NT2/D1 (cell line): ENCODE results near the gene IL17REL.

Experiments
- SUZ12 ChIP-seq: IDR thresholded peaks from 2 replicates; pipeline ENCODE4 v1.6.1; 2011; ENCODE audit not compliant: insufficient read length, insufficient read depth; ENCODE audit errors: extremely low read depth
- YY1 ChIP-seq: IDR thresholded peaks from 2 replicates; pipeline ENCODE4 v1.6.1; 2011; ENCODE audit not compliant: insufficient read length, insufficient read depth

DNA sequence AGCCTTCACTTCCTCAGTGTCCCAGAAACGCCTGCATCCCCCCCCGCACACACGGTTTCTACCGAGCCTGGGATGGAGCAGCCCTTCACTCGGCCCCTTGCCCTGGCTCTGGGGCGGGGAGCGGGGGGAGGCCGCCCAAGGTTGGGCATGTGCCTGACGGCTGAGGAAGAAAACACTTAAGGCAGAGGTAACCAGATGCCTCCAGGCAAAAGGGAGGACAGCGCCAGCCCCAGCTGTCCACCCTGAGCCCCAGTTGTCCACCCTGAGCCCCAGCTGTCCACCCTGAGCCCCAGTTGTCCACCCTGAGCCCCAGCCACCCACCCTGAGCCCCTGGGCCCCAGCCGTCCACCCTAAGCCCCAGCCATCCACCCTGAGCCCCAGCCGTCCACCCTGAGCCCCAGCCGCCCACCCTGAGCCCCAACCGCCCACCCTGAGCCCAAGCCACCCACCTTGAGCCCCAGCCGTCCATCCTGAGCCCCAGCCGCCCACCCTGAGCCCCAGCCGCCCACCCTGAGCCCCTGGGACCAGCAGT is 49.3 kb upstream of the IL17REL start:
- no peak for TF ChIP-seq SUZ12
- no peak for TF ChIP-seq YY1
